HG02763 (cell line): ENCODE results near the gene NOC3L.
"Not testable (repeated sequence)": the region's sequence is repeated elsewhere in the genome, so short reads cannot be mapped to it uniquely, and the experiment has no call there.

Experiments
- ATAC-seq: cut with Tn5 transposase; IDR thresholded peaks from one replicate; pipeline ENCODE4 v1.9.1; 2021; ENCODE audit warnings: mild to moderate bottlenecking, moderate library complexity; ENCODE audit not compliant: unreplicated experiment

The NOC3L gene

GRCh38 chr10:94364482-94364881, 1.7 kb upstream of the NOC3L start:
- no peak for ATAC-seq

- peak; percentile 10 for ATAC-seq
These were observed 469 bp upstream of the NOC3L start for GRCh38 chr10:94363251-94363565.

- no peak for ATAC-seq
These were observed 1.5 kb downstream of the NOC3L start for GRCh38 chr10:94361171-94361794.

DNA sequence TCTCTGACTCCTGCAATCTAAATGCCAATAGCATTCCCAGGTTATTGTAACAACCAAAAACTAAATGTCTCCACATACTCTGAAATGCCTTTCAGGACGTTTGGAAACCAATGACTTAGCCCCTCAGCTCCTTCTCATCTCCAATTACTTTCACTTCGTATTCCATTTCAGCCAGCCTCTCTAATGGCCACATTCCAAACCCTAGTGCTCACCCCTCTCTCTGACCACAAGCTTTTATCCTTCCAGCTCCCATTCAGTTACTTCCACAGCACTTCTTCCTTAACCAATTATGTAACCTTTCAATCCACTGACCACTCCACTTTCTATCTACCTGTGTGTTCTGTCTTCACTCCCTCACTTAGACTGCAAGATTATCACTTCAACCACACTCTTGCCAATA, 4.3 kb downstream of the NOC3L start:
- no peak for ATAC-seq

GRCh38 chr10:94357193-94357592, 5.5 kb downstream of the NOC3L start:
- ATAC-seq: no peak

GRCh38 chr10:94355841-94356240, 6.9 kb downstream of the NOC3L start:
- no peak for ATAC-seq

DNA sequence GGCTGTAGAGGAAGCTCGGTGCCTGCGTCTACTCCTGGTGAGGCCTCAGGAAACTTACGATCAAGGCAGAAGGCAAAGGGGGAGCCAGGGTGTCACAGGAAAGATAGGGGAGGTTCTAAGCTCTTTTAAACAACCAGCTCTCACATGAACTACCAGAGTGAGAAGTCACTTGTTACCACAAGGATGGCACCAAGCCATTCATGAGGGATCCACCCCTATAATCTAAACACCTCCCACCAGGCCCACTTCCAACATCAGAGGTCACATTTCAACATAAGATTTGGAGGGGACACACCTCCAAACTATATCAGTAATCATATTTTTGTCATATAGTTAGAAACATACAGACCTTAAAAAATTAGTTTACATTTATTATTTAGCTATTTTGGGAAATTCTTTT, 9.4 kb downstream of the NOC3L start:
- ATAC-seq: no peak

GRCh38 chr10:94351089-94351488, 11.7 kb downstream of the NOC3L start:
- ATAC-seq: no peak

DNA sequence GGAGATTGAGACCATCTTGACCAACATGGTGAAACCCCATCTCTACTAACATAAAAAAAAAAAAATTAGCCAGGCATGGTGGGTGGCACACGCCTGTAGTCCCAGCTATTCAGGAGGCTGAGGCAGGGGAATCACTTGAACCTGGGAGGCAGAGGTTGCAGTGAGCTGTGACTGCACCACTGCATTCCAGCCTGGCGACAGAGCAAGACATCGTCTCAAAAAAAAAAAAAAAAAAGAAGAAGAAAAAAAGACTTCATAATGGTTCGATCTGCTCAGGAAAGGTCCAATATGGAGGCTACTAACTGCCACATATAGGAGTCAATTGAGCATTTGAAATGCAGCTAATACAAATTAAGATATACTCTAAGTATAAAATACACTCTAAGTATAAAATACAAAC, 12.2 kb downstream of the NOC3L start:
- not testable (repeated sequence) for ATAC-seq

DNA sequence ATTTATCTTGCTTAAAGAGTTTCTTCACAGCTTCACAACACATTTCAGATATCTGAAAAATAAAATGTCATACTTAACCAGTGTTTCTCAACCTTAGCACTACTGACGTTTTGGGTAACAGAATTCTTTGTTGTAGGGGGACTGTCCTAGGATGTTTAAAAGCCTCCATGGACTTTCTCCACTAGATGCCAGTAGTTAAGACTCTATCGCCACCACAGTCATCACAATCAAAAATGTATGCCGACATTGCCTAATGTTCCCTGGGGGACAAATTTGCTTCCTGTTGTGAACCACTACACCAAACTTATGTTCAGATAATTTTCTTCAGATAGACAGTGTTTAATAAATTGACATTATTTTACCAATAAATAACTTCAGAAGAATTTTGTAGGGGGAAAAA, 13.4 kb downstream of the NOC3L start:
- no peak for ATAC-seq

- peak; percentile 95 for ATAC-seq
These were observed 18.1 kb downstream of the NOC3L start for GRCh38 chr10:94344522-94345122.

DNA sequence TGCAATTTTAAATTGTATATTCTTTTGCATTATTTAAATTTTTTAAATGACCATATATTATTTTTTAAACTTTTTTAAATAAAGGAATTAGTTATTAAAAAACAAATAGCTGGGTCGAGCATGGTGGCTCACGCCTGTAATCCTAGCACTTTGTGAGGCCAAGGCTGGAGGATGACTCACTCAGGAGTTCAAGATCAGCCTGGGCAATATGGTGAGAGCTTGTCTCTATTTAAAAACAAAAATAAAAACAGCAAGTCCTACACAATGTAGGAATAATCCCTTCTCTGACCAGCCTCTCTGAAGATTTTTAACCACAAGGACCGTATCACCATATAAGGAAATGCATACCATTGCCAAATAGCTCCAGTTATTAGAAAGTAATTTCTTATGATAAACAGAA, 19.6 kb downstream of the NOC3L start:
- ATAC-seq: no peak

DNA sequence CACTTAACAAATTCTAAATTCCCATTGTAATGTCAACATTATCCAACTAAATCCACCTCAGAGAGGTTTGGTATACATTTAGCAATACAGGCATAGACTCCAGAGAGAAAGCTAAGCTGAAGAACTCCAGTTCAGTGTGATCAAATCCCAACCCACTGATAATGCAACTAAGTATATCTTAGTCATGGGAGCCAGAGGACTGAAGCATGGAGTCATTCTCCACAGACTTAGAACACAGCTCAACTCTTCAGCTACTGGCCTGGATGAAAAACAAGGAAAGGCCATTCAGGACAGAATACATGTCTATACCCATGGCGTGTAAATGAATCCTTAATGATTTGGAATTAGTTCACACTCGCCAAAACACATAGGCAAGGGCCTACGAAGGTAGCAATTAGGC, 27.9 kb downstream of the NOC3L start:
- no peak for ATAC-seq

GRCh38 chr10:94333051-94333450, 29.7 kb downstream of the NOC3L start:
- no peak for ATAC-seq

GRCh38 chr10:94328613-94329012, 34.1 kb downstream of the NOC3L start:
- no peak for ATAC-seq

GRCh38 chr10:94327649-94328048, 35.1 kb downstream of the NOC3L start:
- ATAC-seq: no peak

DNA sequence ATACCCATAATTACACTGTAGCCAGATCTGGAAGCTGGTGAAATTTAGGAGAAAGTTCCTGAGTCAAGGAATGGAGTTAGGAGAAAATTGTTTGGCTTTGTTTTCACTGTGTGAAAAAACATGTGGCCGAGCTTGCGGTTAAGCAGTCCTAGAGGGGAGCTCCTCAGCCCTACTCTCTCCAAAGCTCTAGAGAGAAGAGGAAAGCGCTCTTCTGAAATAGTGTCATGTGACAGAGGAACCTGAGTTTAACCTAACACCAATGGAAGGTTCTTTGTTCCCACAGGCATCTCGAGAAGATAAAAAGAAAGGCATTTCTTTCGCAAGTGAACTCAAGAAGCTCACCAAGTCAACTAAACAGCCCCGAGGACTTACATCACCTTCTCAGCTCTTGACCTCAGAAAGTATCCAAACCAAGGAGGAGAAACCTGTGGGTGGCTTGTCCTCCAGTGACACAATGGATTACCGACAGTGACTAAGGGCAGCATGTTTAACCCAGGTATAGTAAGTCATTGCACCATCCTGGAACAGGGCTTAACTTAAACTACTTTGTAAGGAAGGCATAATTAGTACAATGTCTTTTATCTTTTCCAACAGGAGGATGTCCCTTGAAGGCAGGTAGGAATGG, 38.0 kb downstream of the NOC3L start:
- ATAC-seq: no peak

GRCh38 chr10:94320285-94320914, 42.3 kb downstream of the NOC3L start:
- no peak for ATAC-seq

DNA sequence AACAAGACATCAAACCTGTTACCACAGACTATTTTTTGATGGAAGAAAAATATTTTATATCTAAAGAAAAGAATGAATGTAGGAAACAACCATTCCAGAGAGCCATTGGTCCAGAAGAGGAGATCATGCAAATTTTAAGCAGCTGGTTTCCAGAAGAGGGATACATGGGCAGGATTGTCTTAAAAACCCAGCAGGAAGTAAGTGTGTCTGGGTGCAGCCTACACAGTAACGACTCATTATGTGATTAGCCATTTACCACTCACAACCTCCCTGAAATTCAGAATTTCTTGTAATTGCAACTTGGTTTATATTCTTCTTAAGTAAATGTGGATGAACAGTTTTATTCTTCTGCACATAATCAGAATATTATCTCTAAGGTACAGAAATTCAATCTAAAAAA, 46.2 kb downstream of the NOC3L start:
- ATAC-seq: no peak

GRCh38 chr10:94315975-94316464, 46.7 kb downstream of the NOC3L start:
- no peak for ATAC-seq

GRCh38 chr10:94315024-94315451, 47.7 kb downstream of the NOC3L start:
- ATAC-seq: no peak

- no peak for ATAC-seq
These were observed 52.4 kb downstream of the NOC3L start for GRCh38 chr10:94310369-94310768.
